ENCODE data around the gene ANKRD11. TPM values are rescaled to one million over a fixed set of nuclear protein-coding genes. Genes with fewer than 3 reads are reported as not detected.

Gene ANKRD11
- total RNA-seq, 1 donor from 2014 or later, result 178 TPM

GRCh38 chr16:89367538-89367915, 122.8 kb downstream of the ANKRD11 start:
- no peak for DNase-seq (ENCODE audit: low spot score, unreplicated experiment)
- Mint-ChIP-seq H3K9me3 (ENCODE audit: low read depth) (no peaks in the 10 kb centered on the region), H3K27me3 (no peaks in the 10 kb centered on the region), H3K36me3 (ENCODE audit: insufficient read depth) (no peaks in the 10 kb centered on the region), H3K4me1 (ENCODE audit: low read depth) (peaks cover 30% of the 10 kb centered on the region), H3K27ac (peak overlapping the region; percentile 49), H3K4me3 (ENCODE audit: low read depth) (no peak overlapping the region)
- TF ChIP-seq CTCF (IDR thresholded peaks at IDR 0.05; ENCODE audit: unreplicated experiment), result no peak

GRCh38 chr16:89366561-89367537, 123.5 kb downstream of the ANKRD11 start:
- no peaks in the 10 kb centered on the region for H3K36me3 Mint-ChIP-seq (ENCODE audit: insufficient read depth)
- no peak overlapping the region for H3K4me3 Mint-ChIP-seq (ENCODE audit: low read depth)
- H3K27me3 Mint-ChIP-seq, result no peaks in the 10 kb centered on the region
- no peaks in the 10 kb centered on the region for H3K9me3 Mint-ChIP-seq (ENCODE audit: low read depth)
- peaks cover 37% of the 10 kb centered on the region for H3K4me1 Mint-ChIP-seq (ENCODE audit: low read depth)
- H3K27ac Mint-ChIP-seq, result no peak overlapping the region
- no peak for TF ChIP-seq CTCF (IDR thresholded peaks at IDR 0.05; ENCODE audit: unreplicated experiment)
- no peak for DNase-seq (ENCODE audit: low spot score, unreplicated experiment)

GRCh38 chr16:89365996-89366395, 124.4 kb downstream of the ANKRD11 start:
- H3K9me3 Mint-ChIP-seq (ENCODE audit: low read depth), result no peaks in the 10 kb centered on the region
- peaks cover 41% of the 10 kb centered on the region for H3K4me1 Mint-ChIP-seq (ENCODE audit: low read depth)
- DNase-seq (ENCODE audit: low spot score, unreplicated experiment), result no peak
- H3K4me3 Mint-ChIP-seq (ENCODE audit: low read depth), result no peak overlapping the region
- peak overlapping the region; percentile 20 for H3K27ac Mint-ChIP-seq
- H3K27me3 Mint-ChIP-seq, result no peaks in the 10 kb centered on the region
- no peak for TF ChIP-seq CTCF (IDR thresholded peaks at IDR 0.05; ENCODE audit: unreplicated experiment)
- H3K36me3 Mint-ChIP-seq (ENCODE audit: insufficient read depth), result no peaks in the 10 kb centered on the region

GRCh38 chr16:89365044-89365467, 125.3 kb downstream of the ANKRD11 start:
- TF ChIP-seq CTCF (IDR thresholded peaks at IDR 0.05; ENCODE audit: unreplicated experiment), result no peak
- Mint-ChIP-seq H3K36me3 (ENCODE audit: insufficient read depth) (no peaks in the 10 kb centered on the region), H3K4me1 (ENCODE audit: low read depth) (peaks cover 42% of the 10 kb centered on the region), H3K9me3 (ENCODE audit: low read depth) (no peaks in the 10 kb centered on the region), H3K27me3 (no peaks in the 10 kb centered on the region), H3K27ac (peak overlapping the region; percentile 46), H3K4me3 (ENCODE audit: low read depth) (no peak overlapping the region)
- no peak for DNase-seq (ENCODE audit: low spot score, unreplicated experiment)

GRCh38 chr16:89364606-89365005, 125.8 kb downstream of the ANKRD11 start:
- no peaks in the 10 kb centered on the region for H3K36me3 Mint-ChIP-seq (ENCODE audit: insufficient read depth)
- H3K4me1 Mint-ChIP-seq (ENCODE audit: low read depth), result peaks cover 40% of the 10 kb centered on the region
- no peaks in the 10 kb centered on the region for H3K9me3 Mint-ChIP-seq (ENCODE audit: low read depth)
- no peak overlapping the region for H3K4me3 Mint-ChIP-seq (ENCODE audit: low read depth)
- no peak for TF ChIP-seq CTCF (IDR thresholded peaks at IDR 0.05; ENCODE audit: unreplicated experiment)
- H3K27ac Mint-ChIP-seq, result peak overlapping the region; percentile 90
- DNase-seq (ENCODE audit: low spot score, unreplicated experiment), result no peak
- H3K27me3 Mint-ChIP-seq, result no peaks in the 10 kb centered on the region

All from progenitor cell of endocrine pancreas (in vitro differentiated cells).